CD14-positive monocyte (primary cell): ENCODE measurements around the gene TSPAN7. TPM values are rescaled to one million over a fixed set of nuclear protein-coding genes. Genes with fewer than 3 reads are reported as not detected.

Experiments
- DNase-seq, 3 donors: peaks; one replicate each; pipeline ENCODE4 v3.0.0-alpha.2; 2011 to 2022
- H2AFZ ChIP-seq: 2 replicates; pipeline ENCODE4 v1.6.0; 2012; ENCODE audit warnings: mild to moderate bottlenecking, low read depth, low read length, inconsistent platforms; ENCODE audit not compliant: insufficient read depth, poor library complexity, severe bottlenecking
- H3K27ac ChIP-seq, 2 donors: 1 replicate in 1 of 2; 2 replicates in 1 of 2; pipeline ENCODE4 v1.5.1; 2012 to 2013; ENCODE audit warnings: low read length in 2 of 2, control low read depth in 1 of 2, inconsistent platforms in 1 of 2, low read depth in 1 of 2, mild to moderate bottlenecking in 1 of 2
- H3K27me3 ChIP-seq, 2 donors: one replicate each; pipeline versions ENCODE4 v1.6.0 to v1.6.1; 2011 to 2013; ENCODE audit warnings: low read length in 2 of 2; ENCODE audit not compliant: control insufficient read depth in 2 of 2, insufficient read depth in 2 of 2
- H3K36me3 ChIP-seq, 2 donors: replicated peaks in 1 of 2; 1 replicate in 1 of 2; 2 replicates in 1 of 2; pipeline versions ENCODE4 v1.5.1 to v1.6.1; 2012 to 2013; ENCODE audit warnings: low read length in 2 of 2, control low read depth in 1 of 2, inconsistent platforms in 1 of 2, mild to moderate bottlenecking in 1 of 2; ENCODE audit not compliant: insufficient read depth in 2 of 2, control insufficient read depth in 1 of 2
- H3K4me1 ChIP-seq, 2 donors: 1 replicate in 1 of 2; 2 replicates in 1 of 2; pipeline versions ENCODE4 v1.5.1 to v1.6.1; 2012 to 2013; ENCODE audit warnings: low read length in 2 of 2, control low read depth in 1 of 2, inconsistent platforms in 1 of 2, mild to moderate bottlenecking in 1 of 2, moderate library complexity in 1 of 2; ENCODE audit not compliant: insufficient read depth in 2 of 2, control insufficient read depth in 1 of 2
- H3K4me2 ChIP-seq: replicated peaks from 2 replicates; pipeline ENCODE3; 2012; ENCODE audit warnings: low read length, moderate library complexity, mild to moderate bottlenecking; ENCODE audit not compliant: poor library complexity, severe bottlenecking; ENCODE audit errors: extremely low read depth
- H3K4me3 ChIP-seq, 3 experiments: fragments of 200-600 bp in 1 of 3; sonication (generic) in 1 of 3; replicated peaks in 1 of 3; 1 replicate in 2 of 3; 2 replicates in 1 of 3; pipeline ENCODE4 v1.5.1; 2011 to 2013; ENCODE audit warnings: low read length in 3 of 3, mild to moderate bottlenecking in 3 of 3, control low read depth in 2 of 3, low read depth in 2 of 3, inconsistent platforms in 1 of 3, moderate library complexity in 1 of 3
- H3K79me2 ChIP-seq: 2 replicates; pipeline ENCODE4 v1.6.0; 2012; ENCODE audit warnings: mild to moderate bottlenecking, control low read depth, inconsistent platforms, low read length, moderate library complexity; ENCODE audit not compliant: insufficient read depth
- H3K9ac ChIP-seq: 2 replicates; pipeline ENCODE4 v1.6.0; 2017; ENCODE audit warnings: low read length, mild to moderate bottlenecking; ENCODE audit not compliant: insufficient read depth, poor library complexity, severe bottlenecking
- H3K9me3 ChIP-seq, 2 donors: replicated peaks in 1 of 2; 1 replicate in 1 of 2; 2 replicates in 1 of 2; pipeline versions ENCODE4 v1.5.1 to v1.6.1; 2012 to 2013; ENCODE audit warnings: low read length in 2 of 2, control low read depth in 1 of 2; ENCODE audit not compliant: control insufficient read depth in 1 of 2, insufficient read depth in 1 of 2
- H4K20me1 ChIP-seq: 2 replicates; pipeline ENCODE4 v1.6.0; 2012; ENCODE audit warnings: mild to moderate bottlenecking, low read length, control low read depth, moderate library complexity; ENCODE audit not compliant: insufficient read depth
- H3K27ac Mint-ChIP-seq, 7 donors: one replicate each; pipeline ENCODE4 v1.8.0; 2020; ENCODE audit warnings: mild to moderate bottlenecking in 7 of 7, mixed read lengths in 7 of 7, moderate library complexity in 6 of 7, inconsistent platforms in 2 of 7
- H3K27me3 Mint-ChIP-seq, 3 donors: one replicate each; pipeline ENCODE4 v1.8.0; 2021 to 2022; ENCODE audit warnings: low read depth in 3 of 3, mild to moderate bottlenecking in 3 of 3, mixed read lengths in 3 of 3, moderate library complexity in 3 of 3, inconsistent platforms in 1 of 3
- H3K36me3 Mint-ChIP-seq, 2 donors: one replicate each; pipeline ENCODE4 v1.8.0; 2020; ENCODE audit warnings: mixed read lengths in 2 of 2, inconsistent platforms in 1 of 2, mild to moderate bottlenecking in 1 of 2
- H3K4me1 Mint-ChIP-seq: one replicate; pipeline ENCODE4 v1.8.0; 2020; ENCODE audit warnings: mild to moderate bottlenecking, mixed read lengths
- H3K4me3 Mint-ChIP-seq, 2 donors: one replicate each; pipeline ENCODE4 v1.8.0; 2020; ENCODE audit warnings: mild to moderate bottlenecking in 2 of 2, mixed read lengths in 2 of 2, moderate library complexity in 1 of 2
- H3K9me3 Mint-ChIP-seq, 7 donors: one replicate each; pipeline ENCODE4 v1.8.0; 2020 to 2022; ENCODE audit warnings: mixed read lengths in 7 of 7, mild to moderate bottlenecking in 6 of 7, moderate library complexity in 6 of 7, inconsistent platforms in 2 of 7
- WGBS: methylation state at CpG from one replicate; pipeline ENCODE4 v1.1.5; 2013; ENCODE audit warnings: missing lambda C conversion rate; ENCODE audit not compliant: insufficient coverage; 5-methylcytosine and 5-hydroxymethylcytosine counted together
- intact Hi-C, 2 donors: fragments of 100-400 bp; cut with micrococcal nuclease; formaldehyde crosslinking; loops; one replicate each; pipeline versions ENCODE4 v1.15.0 to v1.15.1; 2023
- polyA plus RNA-seq, 3 donors: library from polyadenylated mRNA; depleted of rRNA in 1 of 3; unstranded in 2 of 3; stranded (reverse) in 1 of 3; fragments of 300-500 nt in 2 of 3; fragments of >200 nt in 1 of 3; fragmentation: Illumina TruSeq in 2 of 3; gene quantifications; 1 replicate in 2 of 3; 2 replicates in 1 of 3; pipeline ENCODE4 v1.2.3, GENCODE V29; 2012 to 2021
- TF ChIP-seq, protein P1 (sequence below): fragments of 200-600 bp; IDR thresholded peaks from one replicate; pipeline ENCODE4 v1.8.0; 2022; ENCODE audit warnings: antibody characterized with exemption, mild to moderate bottlenecking

TSPAN7 gene
- polyA plus RNA-seq, 3 donors: not detected

DNA sequence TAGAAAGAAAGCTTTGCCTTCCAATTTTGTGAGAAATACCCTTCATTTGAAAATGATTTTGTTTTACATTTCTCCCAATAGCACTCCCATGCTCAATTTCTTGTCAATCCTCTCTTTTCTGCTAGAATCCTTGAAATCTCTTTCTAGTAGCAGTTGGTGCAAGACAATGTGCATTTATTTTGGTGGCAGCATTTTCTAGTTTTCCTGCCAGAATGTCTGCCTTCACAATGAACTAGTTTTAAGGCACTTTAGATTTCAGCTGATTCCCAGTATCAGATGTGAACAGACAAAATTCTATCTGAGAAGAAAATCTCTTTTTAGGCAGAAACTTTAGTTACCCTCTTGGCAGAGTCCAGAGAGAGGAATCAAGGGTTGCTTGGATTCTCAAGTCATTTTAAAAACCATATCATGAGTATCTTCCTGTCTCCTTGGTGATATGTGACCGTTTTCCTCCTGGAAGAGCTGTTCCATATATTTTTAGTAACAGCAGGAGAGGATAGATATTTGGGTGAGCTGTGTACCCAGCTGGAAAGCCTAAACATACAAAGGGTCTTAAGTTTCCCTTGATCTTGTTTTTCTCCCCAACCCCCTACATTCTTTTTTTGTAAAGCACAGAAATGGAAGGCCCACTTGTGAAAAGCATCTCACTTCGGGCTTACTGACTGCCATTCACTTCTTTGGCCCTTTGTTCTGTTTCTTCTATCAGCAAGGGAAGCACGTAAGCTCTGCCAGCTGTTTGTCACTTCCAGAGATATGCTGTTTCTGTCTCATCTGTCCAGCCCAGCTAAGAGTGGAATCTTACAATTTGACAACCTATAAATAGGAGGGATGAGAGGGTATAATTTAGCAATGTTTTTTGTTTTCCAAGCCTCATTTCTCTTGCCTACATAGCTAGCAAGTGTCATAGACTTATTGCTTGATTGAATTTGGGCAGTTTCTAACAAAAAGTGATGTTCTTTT, 38.7 kb downstream of the TSPAN7 start:
- no peaks in the 10 kb centered on the region for H3K36me3 ChIP-seq
- no peaks in the 10 kb centered on the region for H3K9me3 Mint-ChIP-seq
- no peak overlapping the region for H3K4me2 ChIP-seq
- no peak overlapping the region for H3K27ac ChIP-seq
- TF ChIP-seq, protein P1, sequence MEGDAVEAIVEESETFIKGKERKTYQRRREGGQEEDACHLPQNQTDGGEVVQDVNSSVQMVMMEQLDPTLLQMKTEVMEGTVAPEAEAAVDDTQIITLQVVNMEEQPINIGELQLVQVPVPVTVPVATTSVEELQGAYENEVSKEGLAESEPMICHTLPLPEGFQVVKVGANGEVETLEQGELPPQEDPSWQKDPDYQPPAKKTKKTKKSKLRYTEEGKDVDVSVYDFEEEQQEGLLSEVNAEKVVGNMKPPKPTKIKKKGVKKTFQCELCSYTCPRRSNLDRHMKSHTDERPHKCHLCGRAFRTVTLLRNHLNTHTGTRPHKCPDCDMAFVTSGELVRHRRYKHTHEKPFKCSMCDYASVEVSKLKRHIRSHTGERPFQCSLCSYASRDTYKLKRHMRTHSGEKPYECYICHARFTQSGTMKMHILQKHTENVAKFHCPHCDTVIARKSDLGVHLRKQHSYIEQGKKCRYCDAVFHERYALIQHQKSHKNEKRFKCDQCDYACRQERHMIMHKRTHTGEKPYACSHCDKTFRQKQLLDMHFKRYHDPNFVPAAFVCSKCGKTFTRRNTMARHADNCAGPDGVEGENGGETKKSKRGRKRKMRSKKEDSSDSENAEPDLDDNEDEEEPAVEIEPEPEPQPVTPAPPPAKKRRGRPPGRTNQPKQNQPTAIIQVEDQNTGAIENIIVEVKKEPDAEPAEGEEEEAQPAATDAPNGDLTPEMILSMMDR: no peak
- no peaks in the 10 kb centered on the region for H3K4me1 ChIP-seq
- H3K27ac Mint-ChIP-seq: peak overlapping the region in 1 of 7 donors; percentile 11
- no peak overlapping the region for H2AFZ ChIP-seq
- no peaks in the 10 kb centered on the region for H3K9me3 ChIP-seq
- no peak overlapping the region for H3K9ac ChIP-seq
- no peak overlapping the region for H3K4me3 ChIP-seq
- no peaks in the 10 kb centered on the region for H3K36me3 Mint-ChIP-seq
- peaks cover 0 to 2% (median 1%) of the 10 kb centered on the region in 3 donors for H3K27me3 Mint-ChIP-seq
- no peak overlapping the region for H3K4me3 Mint-ChIP-seq
- DNase-seq: no peak
- WGBS: 67% methylated on average over 1 of the region's 3 CpGs
- no peaks in the 10 kb centered on the region for H3K27me3 ChIP-seq
- intact Hi-C loops: no loop called here
- no peaks in the 10 kb centered on the region for H4K20me1 ChIP-seq
- H3K4me1 Mint-ChIP-seq: no peaks in the 10 kb centered on the region
- H3K79me2 ChIP-seq: no peaks in the 10 kb centered on the region

DNA sequence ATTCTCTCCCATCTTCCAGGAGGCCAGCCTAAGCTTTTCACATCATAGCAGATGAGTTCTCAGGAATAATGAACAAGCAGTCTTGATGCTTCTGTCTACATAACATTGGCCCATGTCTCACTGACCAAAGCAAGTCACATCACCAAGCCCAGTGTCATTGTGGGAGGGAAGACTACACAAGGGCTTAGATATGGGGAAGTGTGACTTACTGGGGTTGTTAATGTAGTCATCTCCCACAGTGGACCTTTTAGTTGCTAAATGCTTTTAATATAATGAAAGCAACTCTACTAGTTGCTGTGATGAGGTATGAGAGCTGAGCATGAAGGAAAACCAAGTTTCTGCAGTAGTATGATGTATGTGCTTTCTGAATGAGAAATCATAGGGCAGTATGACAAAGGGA, 40.5 kb downstream of the TSPAN7 start:
- no peak for DNase-seq
- Mint-ChIP-seq H3K9me3 (no peaks in the 10 kb centered on the region), H3K27me3 (peaks cover 0 to 2% (median 1%) of the 10 kb centered on the region in 3 donors), H3K27ac (no peak overlapping the region), H3K4me3 (no peak overlapping the region), H3K4me1 (no peaks in the 10 kb centered on the region), H3K36me3 (no peaks in the 10 kb centered on the region)
- H4K20me1 ChIP-seq: no peaks in the 10 kb centered on the region
- no peaks in the 10 kb centered on the region for H3K4me1 ChIP-seq
- H3K4me2 ChIP-seq: no peak overlapping the region
- no peaks in the 10 kb centered on the region for H3K27me3 ChIP-seq
- TF ChIP-seq, protein P1: no peak
- H3K9me3 ChIP-seq: no peaks in the 10 kb centered on the region
- no peak overlapping the region for H2AFZ ChIP-seq
- intact Hi-C loops: no loop called here
- no peaks in the 10 kb centered on the region for H3K79me2 ChIP-seq
- no peak overlapping the region for H3K4me3 ChIP-seq
- H3K36me3 ChIP-seq: no peaks in the 10 kb centered on the region
- no peak overlapping the region for H3K27ac ChIP-seq
- H3K9ac ChIP-seq: no peak overlapping the region
